HG03066 (cell line): ENCODE measurements around the gene LIMCH1.

Source experiments
- ATAC-seq: cut with Tn5 transposase; IDR thresholded peaks from one replicate; pipeline ENCODE4 v1.9.1; 2021; ENCODE audit warnings: low read depth; ENCODE audit not compliant: unreplicated experiment

Gene LIMCH1

DNA sequence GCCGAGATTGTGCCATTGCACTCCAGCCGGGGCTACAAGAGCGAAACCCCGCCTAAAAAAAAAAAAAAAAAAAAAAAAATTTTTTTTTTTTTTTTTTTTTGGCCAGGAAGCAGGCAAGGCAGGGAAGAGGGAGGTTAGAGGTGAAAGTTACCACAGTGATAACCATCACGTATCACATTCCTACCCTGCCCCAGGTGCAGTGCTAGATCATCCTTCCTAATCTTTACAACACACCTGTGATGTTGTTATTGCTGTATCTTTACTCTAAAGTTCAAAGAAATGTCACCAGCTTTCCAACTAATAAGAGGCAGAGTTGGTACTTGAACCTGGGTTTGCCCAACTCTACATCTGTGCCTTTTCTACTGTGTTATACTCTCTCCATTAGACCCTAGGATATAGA is 7.2 kb upstream of the LIMCH1 start:
- no peak for ATAC-seq

DNA sequence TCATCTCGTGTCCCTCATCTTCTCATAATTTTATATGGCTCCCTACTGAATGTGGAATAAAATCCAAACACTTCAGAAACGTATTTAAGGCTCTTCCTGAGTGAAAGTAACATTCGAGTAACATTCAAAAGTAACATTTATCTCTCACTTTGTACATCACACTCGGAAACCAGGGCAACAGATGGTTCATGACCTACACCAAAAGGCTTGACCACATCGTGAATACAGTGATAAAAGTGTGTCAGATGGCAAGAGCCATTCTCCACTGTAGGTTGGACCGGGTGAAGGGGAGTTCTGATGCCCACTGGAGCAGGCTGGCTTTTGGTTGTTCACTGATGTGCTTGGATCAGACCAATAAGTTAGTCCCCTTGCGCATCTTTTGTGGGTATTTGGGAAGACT is 5.6 kb upstream of the LIMCH1 start:
- no peak for ATAC-seq

DNA sequence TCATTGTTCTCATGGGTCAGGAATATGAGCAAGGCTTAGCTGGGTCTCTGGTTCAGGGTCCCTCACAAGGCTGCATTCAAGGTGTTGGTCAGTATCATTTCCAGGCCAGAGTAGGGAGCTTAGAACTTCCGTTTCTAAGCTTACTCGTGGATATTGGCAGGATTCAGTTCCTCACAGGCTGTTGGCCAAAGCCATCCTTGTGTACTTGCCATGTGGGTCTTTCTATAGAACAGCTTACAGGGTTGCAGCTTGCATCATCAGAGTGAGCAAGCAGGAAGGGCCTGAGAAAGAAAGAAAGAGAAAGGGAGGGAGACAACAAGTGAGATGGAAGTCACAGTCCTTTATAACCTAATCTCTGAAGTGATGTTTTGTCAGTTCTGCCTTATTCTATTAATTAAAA is 5.1 kb upstream of the LIMCH1 start:
- no peak for ATAC-seq

DNA sequence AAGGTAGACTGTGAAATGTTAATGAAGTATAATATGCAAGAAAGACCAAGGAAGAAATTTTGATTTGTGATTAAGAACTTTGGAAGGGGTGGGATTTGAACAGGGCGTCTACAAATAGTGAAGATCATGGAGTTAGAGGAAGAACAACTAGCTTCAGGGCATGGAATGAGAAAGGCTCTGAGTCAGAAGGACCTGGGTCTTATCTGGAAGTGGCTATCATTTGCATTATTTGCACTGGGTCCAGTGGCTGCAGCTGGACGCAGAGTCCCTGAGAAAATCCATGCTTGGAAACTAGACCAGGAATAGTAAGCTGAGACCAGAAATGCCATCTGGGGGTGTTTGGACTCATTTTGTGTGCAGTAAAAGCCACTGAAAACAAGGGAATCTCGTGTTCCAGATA is 4.3 kb upstream of the LIMCH1 start:
- no peak for ATAC-seq

DNA sequence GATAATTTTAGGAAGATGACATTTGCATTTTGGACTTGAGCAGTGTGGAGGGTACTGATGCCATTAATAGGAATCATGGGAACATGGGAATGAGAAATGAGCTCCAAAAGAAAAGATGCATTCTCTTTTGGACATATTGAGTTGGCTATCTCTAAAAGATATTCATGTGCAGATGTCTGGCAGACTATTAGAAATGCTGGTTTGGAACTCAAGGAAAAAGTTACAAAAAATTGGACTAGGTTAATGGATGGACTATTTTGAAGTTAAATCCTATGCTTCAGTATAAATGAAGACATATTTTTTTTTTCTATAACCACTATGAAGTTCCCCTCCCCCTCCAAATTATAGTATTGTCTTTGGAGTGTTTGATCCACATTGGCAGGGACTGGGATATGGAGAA is 3.6 kb upstream of the LIMCH1 start:
- no peak for ATAC-seq

DNA sequence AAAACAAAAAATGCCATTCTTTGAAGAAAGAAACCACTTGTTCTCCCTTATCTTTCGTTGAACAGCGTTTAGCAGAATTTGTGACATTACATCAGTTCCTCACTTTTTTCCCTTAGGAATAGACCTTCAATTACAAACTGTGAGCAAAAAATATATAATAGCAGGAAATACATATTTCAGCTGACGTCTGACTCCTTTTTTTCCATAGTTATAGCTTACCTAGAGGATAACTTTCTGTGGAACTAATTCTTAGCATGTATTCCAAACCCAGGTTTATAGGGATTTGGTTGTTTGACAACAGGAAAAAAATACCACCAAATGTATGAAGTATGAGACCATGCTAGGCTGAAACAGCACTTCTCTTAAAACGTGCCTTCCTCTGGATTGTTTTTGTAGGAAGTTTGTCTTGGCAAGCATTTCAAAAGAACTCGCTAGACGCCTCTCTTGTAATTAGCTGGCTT is 2.0 kb upstream of the LIMCH1 start:
- ATAC-seq = no peak

DNA sequence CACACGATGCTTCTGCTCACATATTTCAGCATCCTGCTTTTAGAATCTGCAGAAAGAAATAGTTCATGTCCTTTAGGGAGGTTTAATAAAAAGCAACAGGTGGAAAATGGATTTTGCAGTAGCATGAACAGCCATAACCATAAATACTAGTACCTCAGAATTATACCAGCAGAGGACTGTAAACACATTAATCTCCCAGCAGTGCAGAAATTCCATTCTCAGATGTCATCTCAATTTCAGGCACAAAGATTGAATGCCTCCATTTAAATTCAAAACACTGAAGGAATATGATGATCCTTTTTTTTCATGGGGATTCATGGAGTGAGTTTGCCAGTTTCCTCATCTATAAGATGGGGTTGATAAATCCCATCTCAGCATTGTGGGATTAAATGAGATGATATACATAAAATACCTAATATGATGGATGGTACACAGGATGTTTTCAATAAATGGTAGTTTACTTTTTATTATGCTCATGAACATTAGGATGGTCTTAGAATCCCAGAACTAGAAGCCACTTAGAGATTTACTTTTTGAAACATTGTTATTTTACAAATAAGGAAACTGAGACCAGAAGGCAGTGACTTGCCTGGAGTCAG is 566 bp upstream of the LIMCH1 start:
- no peak for ATAC-seq

DNA sequence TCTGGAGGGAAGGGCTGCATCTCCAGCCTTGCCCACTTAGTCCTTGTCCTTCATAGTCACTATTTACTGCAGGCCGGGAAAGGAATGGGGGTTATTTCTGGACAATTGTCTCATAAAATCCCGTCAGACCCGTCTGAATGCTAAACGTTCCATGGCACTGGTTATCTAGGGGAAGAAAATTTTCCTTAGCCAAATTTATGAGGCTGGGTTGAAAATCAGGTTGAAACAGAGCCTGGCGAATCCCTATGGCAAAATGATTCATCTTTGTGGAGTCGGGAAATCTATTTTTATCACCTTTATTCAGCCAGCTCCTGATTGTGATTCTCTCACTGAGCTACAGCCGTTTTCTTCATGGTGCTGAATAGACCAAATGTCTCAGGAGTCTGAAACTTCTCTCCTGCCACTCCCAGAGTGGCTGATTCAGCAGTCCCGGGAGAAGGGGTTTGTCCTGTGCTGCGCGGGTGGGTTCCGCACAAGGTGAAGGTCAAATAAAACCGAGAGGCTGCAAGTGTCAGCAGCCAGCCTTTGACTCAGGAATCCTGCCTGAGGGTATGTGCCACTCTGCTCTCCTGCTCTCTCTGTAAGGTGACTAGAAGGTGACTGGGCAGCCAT is 1.0 kb downstream of the LIMCH1 start:
- ATAC-seq = no peak

DNA sequence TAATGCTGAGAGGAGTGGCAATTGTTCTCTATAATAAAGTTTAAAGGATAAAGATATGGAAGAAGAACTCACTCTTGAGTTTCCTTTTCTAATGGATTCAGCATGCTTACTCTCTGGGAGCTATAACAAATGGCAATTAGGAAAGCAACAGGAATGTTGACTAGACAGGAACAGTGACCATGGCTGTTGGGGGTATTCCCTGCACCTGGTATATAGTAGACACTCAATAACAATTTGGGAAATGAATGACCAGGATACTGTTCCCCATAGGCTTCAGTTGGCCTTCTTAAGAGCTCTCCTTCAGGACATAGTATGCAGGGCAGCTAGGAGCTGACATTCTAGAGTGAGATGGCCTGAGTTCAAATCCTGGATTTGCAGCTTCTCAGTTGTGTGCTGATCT is 1.8 kb downstream of the LIMCH1 start:
- no peak for ATAC-seq

DNA sequence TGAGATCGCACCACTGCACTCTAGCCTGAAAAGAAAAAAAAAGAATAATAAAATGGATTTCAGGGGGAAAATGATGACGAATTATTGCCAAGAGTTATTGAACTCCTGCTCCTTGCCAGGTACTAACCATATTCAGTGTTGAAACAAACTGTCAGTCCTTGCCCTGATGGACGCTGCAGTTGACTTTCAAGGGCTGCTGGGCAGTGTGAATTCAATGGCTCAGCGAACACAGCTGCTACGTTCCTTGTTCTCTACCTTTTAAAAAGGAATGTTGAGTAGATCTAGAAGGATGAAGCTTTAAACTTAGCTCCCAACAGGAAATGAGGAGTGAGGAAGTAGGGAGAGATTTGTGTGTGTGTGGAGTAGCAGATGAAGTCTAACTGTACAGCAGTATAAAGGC is 2.7 kb downstream of the LIMCH1 start:
- ATAC-seq = no peak

DNA sequence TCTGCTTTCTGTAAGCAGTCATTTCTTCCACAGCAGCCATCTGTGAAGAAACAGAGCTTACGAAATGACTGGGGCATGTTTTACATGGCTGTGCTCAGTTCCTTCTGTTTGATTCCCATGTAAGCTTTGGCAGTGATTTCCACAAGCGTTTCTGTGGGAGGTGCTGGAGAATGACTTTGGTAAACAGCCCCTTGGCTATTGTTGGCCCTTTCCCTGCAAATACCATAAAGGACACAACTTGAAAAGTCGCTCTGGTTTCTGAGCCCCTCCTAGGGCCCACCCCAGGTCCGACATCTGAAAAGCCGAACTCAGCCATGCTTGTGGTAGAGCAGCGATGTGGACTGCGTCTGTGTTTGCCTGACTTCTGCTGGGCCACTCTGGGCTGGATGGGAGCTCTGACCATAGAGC is 3.7 kb downstream of the LIMCH1 start:
- ATAC-seq = no peak

DNA sequence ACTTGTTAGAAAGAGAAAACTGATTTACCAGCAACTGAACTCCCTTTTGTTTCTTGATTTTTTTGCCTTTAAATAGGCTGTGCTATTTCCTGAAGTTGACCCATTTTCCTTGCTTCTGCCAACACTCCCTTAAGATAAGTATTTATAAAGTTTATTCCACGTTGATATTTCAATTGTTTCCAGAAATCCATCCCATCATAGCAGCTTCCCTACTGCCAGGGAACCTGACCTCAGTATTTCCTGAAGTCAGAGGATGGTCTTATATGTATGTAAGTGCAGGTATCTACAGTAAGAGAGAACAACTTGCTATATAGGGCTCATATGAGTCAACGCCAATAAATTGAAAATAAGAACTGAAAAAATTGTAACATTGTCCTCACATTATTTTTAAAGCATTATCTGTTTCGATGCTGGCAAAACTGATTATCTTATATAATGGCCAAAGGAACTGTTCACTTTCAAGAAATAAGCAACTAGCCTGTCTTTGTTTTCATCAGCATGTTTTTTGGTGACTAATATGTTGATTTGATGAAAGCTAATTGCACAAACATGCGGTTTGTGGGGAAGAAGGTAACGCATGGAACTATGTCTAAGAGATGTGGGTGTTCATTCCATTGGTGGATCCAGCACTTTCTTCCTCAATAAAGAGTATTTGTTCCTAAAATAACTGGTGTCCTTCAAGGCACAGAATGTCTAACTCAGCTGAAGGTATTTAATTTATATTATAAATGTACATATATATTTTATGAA is 4.7 kb downstream of the LIMCH1 start:
- ATAC-seq = no peak

DNA sequence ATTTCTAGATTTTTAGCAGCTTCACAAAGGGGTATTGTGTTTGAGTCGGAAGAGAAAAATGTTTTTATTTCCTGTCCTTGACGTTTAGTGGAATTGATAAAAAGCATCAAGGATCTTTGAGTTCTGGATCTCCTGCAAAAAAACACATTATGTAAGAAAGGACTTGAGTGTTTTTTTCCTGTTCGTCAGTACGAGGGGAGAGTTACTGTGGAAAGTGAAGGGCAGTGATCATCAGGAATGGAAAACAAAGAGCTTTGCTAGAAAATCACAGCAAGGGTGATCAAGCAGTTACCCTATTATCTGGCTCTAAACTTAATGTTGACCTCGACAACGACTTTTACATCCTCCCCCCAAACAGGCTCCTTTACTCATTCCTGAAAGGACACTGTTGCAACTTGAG is 7.3 kb downstream of the LIMCH1 start:
- no peak for ATAC-seq

DNA sequence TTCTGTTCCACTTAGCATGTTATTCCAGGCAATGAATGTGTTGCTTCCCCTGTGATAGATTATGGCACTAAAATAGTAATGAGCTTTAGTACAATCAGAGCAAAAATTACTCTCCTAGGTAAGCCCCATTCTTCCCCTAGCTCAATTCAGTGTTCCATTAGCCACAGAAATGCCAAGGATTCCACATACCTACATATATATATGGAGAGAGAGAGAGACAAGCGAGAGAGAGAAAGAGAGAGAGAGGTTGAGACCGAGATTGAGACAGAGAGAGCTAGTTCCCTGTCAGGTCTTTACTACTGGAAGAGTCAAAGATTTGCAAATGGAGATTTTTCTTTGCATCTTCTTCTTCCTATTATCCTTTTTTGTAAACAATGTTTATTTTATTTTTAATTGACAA is 8.7 kb downstream of the LIMCH1 start:
- ATAC-seq = no peak

DNA sequence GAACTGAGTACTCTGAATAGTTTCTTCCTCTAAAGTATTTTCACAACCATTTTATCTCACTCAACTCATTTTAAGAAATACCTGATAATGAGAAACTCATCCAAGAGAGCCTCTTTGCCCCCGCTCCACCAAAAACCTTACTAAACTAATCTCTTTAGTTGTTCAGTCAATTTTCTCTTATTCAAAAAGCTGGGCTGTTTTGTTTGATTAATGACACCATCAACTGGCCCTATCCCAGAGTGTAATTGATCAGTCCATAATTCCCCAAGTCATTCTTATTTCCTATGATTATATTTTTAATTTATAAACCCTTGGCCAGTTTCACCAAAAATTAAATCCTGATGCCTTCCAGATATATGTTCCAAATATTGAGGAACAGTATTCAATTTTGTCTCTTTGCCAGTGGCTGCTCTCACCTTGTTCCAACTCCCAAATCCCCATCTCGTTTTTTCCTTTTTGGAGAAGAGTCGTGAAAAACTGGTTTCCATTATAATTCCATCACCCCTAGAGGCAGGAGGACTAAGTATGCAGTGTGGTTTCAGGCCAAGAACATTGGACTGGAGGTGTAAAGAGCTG is 10.4 kb downstream of the LIMCH1 start:
- no peak for ATAC-seq

DNA sequence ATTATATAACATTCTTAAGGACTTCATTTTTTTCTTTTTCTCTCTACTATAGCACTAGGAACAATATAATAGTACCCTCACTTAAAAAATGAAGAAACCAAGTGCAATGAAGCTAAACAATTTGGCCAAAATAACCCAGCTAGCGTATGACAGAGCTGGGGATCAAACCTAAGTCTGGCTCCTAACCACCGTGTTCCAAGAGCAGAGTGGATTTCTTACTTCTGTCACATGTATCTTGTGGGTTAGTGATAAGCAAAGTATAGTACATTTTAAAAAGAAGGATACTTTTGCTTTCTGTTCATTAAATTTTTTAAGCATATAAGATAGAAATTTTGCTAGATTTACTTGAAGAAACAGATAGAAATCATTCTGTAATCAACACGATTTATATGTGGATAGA is 11.5 kb downstream of the LIMCH1 start:
- ATAC-seq = no peak

DNA sequence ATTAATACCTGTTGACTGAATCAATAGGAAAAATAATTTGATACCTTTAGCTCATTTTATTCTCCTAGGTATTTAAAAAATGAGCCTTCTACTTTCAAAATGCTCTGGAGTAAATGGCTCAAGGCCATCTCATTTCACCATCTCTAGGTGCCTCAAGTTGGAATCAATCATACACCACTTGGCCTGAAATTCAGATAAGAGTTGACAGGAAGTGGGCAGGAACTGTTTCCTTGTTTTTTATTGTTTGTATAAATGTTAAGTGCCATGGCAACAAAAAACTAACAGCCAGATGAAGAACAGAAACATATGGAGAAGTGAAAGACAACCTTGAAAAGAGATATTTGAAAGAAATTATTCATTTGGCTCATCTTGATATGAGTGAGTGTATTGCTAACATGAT is 12.4 kb downstream of the LIMCH1 start:
- no peak for ATAC-seq

DNA sequence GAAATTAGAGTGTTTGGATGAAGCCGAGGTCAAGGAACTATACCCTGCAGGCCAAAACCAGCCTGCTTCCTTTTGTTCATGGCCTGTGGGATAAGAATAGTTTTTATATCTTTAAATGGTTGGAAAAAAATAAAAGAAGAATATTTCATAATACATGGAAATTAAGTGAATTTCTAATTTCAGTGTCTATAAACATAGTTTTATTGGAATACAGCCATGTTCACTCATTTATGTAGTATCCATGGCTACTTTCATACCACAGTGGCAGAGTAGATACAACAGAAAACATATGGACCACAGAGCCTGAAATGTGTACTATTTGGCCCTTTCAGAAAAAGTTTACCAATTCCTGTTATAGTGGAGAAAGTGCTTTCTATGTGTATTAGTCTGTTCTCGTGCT is 13.6 kb downstream of the LIMCH1 start:
- no peak for ATAC-seq

DNA sequence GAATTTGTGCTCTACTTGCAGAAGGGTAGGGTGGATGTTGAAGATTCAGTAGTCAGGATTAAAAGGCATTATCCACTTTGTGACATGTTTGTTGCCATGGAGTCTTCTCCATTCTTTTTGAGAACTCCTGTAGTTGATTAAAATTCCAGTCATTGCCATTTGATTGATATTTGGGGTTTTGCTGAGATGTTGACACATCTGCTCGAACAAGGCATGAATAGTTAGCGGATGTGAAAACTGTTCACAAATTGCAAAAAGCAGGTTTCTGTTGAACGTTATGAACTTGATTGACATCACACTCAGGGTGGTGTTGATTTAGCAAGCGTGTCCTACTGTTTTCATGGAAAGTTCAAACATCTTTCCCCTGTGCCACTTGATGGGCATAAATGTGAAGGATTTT is 16.9 kb downstream of the LIMCH1 start:
- ATAC-seq = no peak

DNA sequence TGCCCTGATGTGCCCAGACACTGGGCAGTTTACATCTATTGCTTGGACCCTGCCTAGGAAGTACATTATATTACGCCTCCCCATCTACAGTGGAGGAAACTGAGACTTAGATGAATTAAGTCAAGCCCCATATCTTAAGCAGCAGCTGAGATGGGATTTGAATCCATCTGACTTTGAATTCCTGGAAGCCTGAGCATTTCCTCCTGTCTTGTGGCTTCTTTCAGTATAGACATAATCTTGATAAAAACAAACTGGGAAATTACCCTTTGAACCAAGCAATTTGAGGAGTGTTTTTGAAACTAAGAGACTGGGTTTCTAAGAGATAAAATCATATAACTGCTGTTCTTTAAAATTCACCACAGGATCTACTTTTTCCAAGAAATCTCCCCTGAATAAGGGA is 18.6 kb downstream of the LIMCH1 start:
- no peak for ATAC-seq

DNA sequence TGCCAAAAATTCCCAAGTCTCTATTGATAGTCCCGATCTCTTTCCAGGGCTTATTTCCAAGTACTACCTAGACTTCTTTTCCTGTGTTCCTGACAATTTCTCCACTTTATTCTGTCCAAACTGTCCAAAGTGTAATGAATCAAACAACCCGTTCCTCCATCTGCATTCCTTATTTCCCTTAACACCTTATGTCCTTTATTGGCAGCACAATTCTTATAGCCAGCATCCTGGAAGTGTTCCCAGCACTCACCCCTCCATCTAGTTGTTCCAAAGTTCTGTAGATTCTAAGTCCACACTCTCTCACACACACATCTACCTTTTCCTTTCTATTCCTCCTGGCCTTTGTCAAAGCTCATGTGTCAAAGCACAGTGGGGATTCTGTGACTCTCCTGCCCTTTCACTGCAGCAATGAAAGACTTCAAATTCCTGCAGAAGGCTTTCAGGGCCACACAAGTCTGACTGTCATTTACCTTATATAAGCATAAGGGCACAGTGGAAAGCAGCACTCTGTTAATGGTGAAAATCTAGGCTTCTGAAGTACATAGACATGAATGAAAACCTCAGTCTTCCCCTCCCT is 22.1 kb downstream of the LIMCH1 start:
- ATAC-seq = no peak
